K562 (cell line): ENCODE results near the gene THADA. TPM values are rescaled to one million over a fixed set of nuclear protein-coding genes. Genes with fewer than 3 reads are reported as not detected.

Experiments used
- ATAC-seq: fragments of 200-7000 bp; cut with Tn5 transposase; 3 replicates; pipeline ENCODE4 v1.9.1; 2020; ENCODE audit warnings: moderate library complexity
- BruUV-seq: library from RNA; stranded (reverse); fragments of 400-500 nt; replicated peaks from 2 replicates; lab custom pipeline; 2021; lab: Mats Ljungman, UMichigan
- CTCF ChIA-PET: fragments of 300-600 bp; formaldehyde crosslinking; extraction: SDS; loops from one replicate; lab custom pipeline; 2021; ENCODE audit warnings: low intra/inter-chr PET ratio; lab: Yijun Ruan, JAX
- POLR2A ChIA-PET: fragments of 300-600, 350-650 bp; sonication (Branson Sonifier 250); formaldehyde crosslinking; extraction: SDS; loops from one replicate; lab custom pipeline; 2021; ENCODE audit warnings: antibody characterized with exemption, inconsistent platforms; lab: Yijun Ruan, JAX
- DNase-seq, 4 experiments: peaks; one replicate each; pipeline versions ENCODE4 v3.0.0 to v3.0.0-alpha.2; 2011 to 2018; ENCODE audit warnings: low spot score in 3 of 4, mixed read lengths in 3 of 4; ENCODE audit errors: extremely low read depth in 1 of 4
- FAIRE-seq: peaks from 2 replicates; lab custom pipeline; 2011; peaks lifted over from hg19 to GRCh38; lab: Jason Lieb, UNC
- H2AFZ ChIP-seq: 2 replicates; pipeline ENCODE4 v1.6.0; 2011; ENCODE audit warnings: low read depth, low read length, control low read depth, inconsistent platforms
- H3K27ac ChIP-seq: fragments of 200-600 bp; 3 replicates; pipeline ENCODE4 v1.8.0; 2011; ENCODE audit warnings: low read depth, mild to moderate bottlenecking, control low read depth, inconsistent platforms, low read length, moderate library complexity, mixed read lengths; ENCODE audit errors: extremely low read depth
- H3K27me3 ChIP-seq, 2 experiments: fragments of 300-600 bp in 1 of 2; 2 replicates in 1 of 2; 3 replicates in 1 of 2; pipeline versions ENCODE4 v1.6.0 to v1.8.0; 2011; ENCODE audit warnings: inconsistent platforms in 2 of 2, low read length in 2 of 2, mild to moderate bottlenecking in 1 of 2, mixed read lengths in 1 of 2, moderate library complexity in 1 of 2; ENCODE audit not compliant: control insufficient read depth in 2 of 2, insufficient read depth in 2 of 2
- H3K36me3 ChIP-seq: fragments of 300-600 bp; 3 replicates; pipeline ENCODE4 v1.8.0; 2011; ENCODE audit warnings: mild to moderate bottlenecking, low read length, inconsistent platforms; ENCODE audit not compliant: control insufficient read depth, insufficient read depth
- H3K4me1 ChIP-seq, 2 experiments: fragments of 200-600 bp in 1 of 2; replicated peaks in 1 of 2; 2 replicates in 1 of 2; 3 replicates in 1 of 2; pipeline versions ENCODE4 v1.5.1 to v1.8.0; 2011; ENCODE audit warnings: inconsistent platforms in 2 of 2, low read length in 2 of 2, mild to moderate bottlenecking in 1 of 2, mixed read lengths in 1 of 2, moderate library complexity in 1 of 2; ENCODE audit not compliant: control insufficient read depth in 2 of 2, insufficient read depth in 2 of 2
- H3K4me2 ChIP-seq: 2 replicates; pipeline ENCODE4 v1.6.1; 2011; ENCODE audit warnings: low read length, control low read depth, inconsistent platforms, mixed read lengths; ENCODE audit not compliant: insufficient read depth
- H3K4me3 ChIP-seq: fragments of 200-600 bp; sonication (generic), shearing (Covaris generic); 2 replicates; pipeline ENCODE4 v1.5.1; 2016; ENCODE audit warnings: control low read depth, inconsistent platforms
- H3K79me2 ChIP-seq: fragments of 200-600 bp; 3 replicates; pipeline ENCODE4 v1.8.0; 2011; ENCODE audit warnings: low read length, inconsistent platforms; ENCODE audit not compliant: control insufficient read depth, insufficient read depth
- H3K9ac ChIP-seq, 2 experiments: 2 replicates each; pipeline versions ENCODE4 v1.6.0 to v1.6.1; 2011; ENCODE audit warnings: low read depth in 2 of 2, low read length in 2 of 2, control low read depth in 1 of 2, inconsistent platforms in 1 of 2, mild to moderate bottlenecking in 1 of 2, mixed read lengths in 1 of 2; ENCODE audit not compliant: insufficient read depth in 1 of 2
- H3K9me1 ChIP-seq: one replicate; pipeline ENCODE4 v1.6.0; 2011; ENCODE audit warnings: inconsistent platforms, mild to moderate bottlenecking, low read length, moderate library complexity; ENCODE audit not compliant: control insufficient read depth, insufficient read depth
- H3K9me3 ChIP-seq: replicated peaks from 2 replicates; pipeline ENCODE4 v1.5.1; 2011; ENCODE audit warnings: low read depth, low read length, inconsistent platforms; ENCODE audit not compliant: control insufficient read depth, insufficient read depth
- H4K20me1 ChIP-seq: replicated peaks from 2 replicates; pipeline ENCODE4 v1.6.1; 2011; ENCODE audit warnings: low read length, inconsistent platforms, mixed read lengths; ENCODE audit not compliant: control insufficient read depth, insufficient read depth
- CC2D1A ChIP-seq: fragments of 450-650 bp; IDR thresholded peaks from 2 replicates; pipeline ENCODE4 v1.6.1; 2017; ENCODE audit warnings: mild to moderate bottlenecking
- CTCF ChIP-seq, 3 experiments: IDR thresholded peaks in 2 of 3; conservative IDR thresholded peaks in 1 of 3; 2 replicates each; pipeline ENCODE4 v1.5.1; 2011 to 2012; ENCODE audit warnings: low read length in 3 of 3, mild to moderate bottlenecking in 3 of 3, control low read depth in 2 of 3, improper control_type of control experiment in 1 of 3, inconsistent platforms in 1 of 3, low read depth in 1 of 3, mixed read lengths in 1 of 3, moderate library complexity in 1 of 3; ENCODE audit not compliant: insufficient read depth in 2 of 3
- HDGF ChIP-seq: fragments of 450-650 bp; IDR thresholded peaks from 2 replicates; pipeline ENCODE4 v1.6.1; 2016
- MAZ ChIP-seq, 2 experiments: fragments of 450-650 bp in 1 of 2; sonication (generic) in 1 of 2; formaldehyde crosslinking; IDR thresholded peaks in 1 of 2; conservative IDR thresholded peaks in 1 of 2; 2 replicates each; pipeline versions ENCODE4 v1.4.0 to v1.5.0; 2020; ENCODE audit warnings: mild to moderate bottlenecking in 1 of 2, missing genetic modification reagents in 1 of 2
- REST ChIP-seq, 2 experiments: fragments of 450-650 bp; formaldehyde crosslinking in 1 of 2; IDR thresholded peaks; 2 replicates each; pipeline versions ENCODE4 v1.4.0 to v1.6.1; 2014 to 2020; ENCODE audit warnings: mild to moderate bottlenecking in 2 of 2, borderline replicate concordance in 1 of 2, low read depth in 1 of 2
- SRSF3 ChIP-seq: fragments of 200-400 bp; formaldehyde crosslinking; IDR thresholded peaks from 2 replicates; pipeline ENCODE4 v1.6.1; 2016; ENCODE audit warnings: mild to moderate bottlenecking, low read length, moderate library complexity; ENCODE audit not compliant: insufficient read depth
- TAL1 ChIP-seq: fragments of 450-650 bp; IDR thresholded peaks from 2 replicates; pipeline ENCODE4 v1.6.1; 2016; ENCODE audit warnings: mild to moderate bottlenecking
- USF2 ChIP-seq: sonication (generic); formaldehyde crosslinking; IDR thresholded peaks from 2 replicates; pipeline ENCODE4 v1.5.0; 2020; ENCODE audit warnings: missing genetic modification reagents
- ZKSCAN1 ChIP-seq: fragments of 150-350 bp; IDR thresholded peaks from 2 replicates; pipeline ENCODE4 v1.6.1; 2016; ENCODE audit warnings: low read depth, low read length
- ZNF583 ChIP-seq: fragments of 250-450 bp; sonication (Bioruptor Pico); IDR thresholded peaks from 2 replicates; pipeline ENCODE4 v1.4.0; 2020
- whole genome bisulfite sequencing: fragments of 100-300 bp; shearing (Covaris generic); methylation state at CpG from one replicate; pipeline ENCODE4 v1.1.6; 2016; ENCODE audit warnings: low coverage, mixed read lengths; ENCODE audit not compliant: insufficient coverage; ENCODE audit errors: missing lambda C conversion rate; 5-methylcytosine and 5-hydroxymethylcytosine counted together
- in situ Hi-C: fragments of 300-500 bp; cut with MboI; formaldehyde crosslinking; loops from 4 replicates; pipeline ENCODE4 v1.15.0; 2018; ENCODE audit warnings: inconsistent platforms, mixed read lengths
- intact Hi-C: fragments of 100-400 bp; cut with micrococcal nuclease; formaldehyde crosslinking; loops from 2 replicates; pipeline ENCODE4 v1.14.2; 2022
- polyA plus RNA-seq, 8 experiments: library from polyadenylated mRNA; depleted of rRNA in 4 of 8; stranded (reverse) in 5 of 8; unstranded in 3 of 8; fragments of >200 nt; fragmentation: Nextera tagmentation in 2 of 8; fragmentation: Illumina TruSeq in 1 of 8; extraction: Ambion mirVana in 2 of 8; extraction: Trizol in 1 of 8; gene quantifications; 2 replicates each; pipeline versions ENCODE4 v1.2.1 to v1.2.3, GENCODE V29; 2011 to 2014; ENCODE audit warnings: inconsistent platforms in 1 of 8, missing spikeins in 1 of 8
- total RNA-seq, 7 experiments: library from RNA; depleted of rRNA in 6 of 7; stranded (reverse); fragments of >200 nt in 6 of 7; fragmentation: Illumina TruSeq in 2 of 7; extraction: Trizol in 2 of 7; gene quantifications; 2 replicates each; pipeline versions ENCODE4 v1.2.1 to v1.2.3, GENCODE V29; 2011 to 2021; ENCODE audit warnings: low replicate concordance in 1 of 7

The THADA gene
- total and polyA plus RNA-seq, 9 of the 15 experiments (the other 6 are each of a cell fraction or from before 2014, with no cell fraction given) = 17.8 to 34.7 (median 31.9) TPM

- Histone ChIP-seq H3K4me2 (peak overlapping the region; percentile 76), H3K9ac (peak overlapping the region; percentile 93 to 99), H4K20me1 (no peaks in the 10 kb centered on the region; the same call in 1 of the 2 replicates), H3K27me3 (no peaks in the 10 kb centered on the region), H3K27ac (peak overlapping the region; percentile 97), H3K36me3 (peaks cover 37% of the 10 kb centered on the region), H3K79me2 (peaks cover 50% of the 10 kb centered on the region), H3K9me3 (no peaks in the 10 kb centered on the region), H3K9me1 (no peaks in the 10 kb centered on the region), H3K4me1 (peaks cover 12 to 41% of the 10 kb centered on the region in 2 experiments; a peak in 4 of 5 replicates), H2AFZ (peak overlapping the region; percentile 85), H3K4me3 (peak overlapping the region; percentile 62)
- intact Hi-C loops (loop anchor here (1.0 to 5.0 kb wide), 5 partner anchors 186 to 399 kb away; no protein-coding TSS in a partner anchor), in situ Hi-C loops (loop anchor here (5.0 to 10.0 kb wide), 3 partner anchors 53 to 401 kb away; no protein-coding TSS in a partner anchor)
- FAIRE-seq = no peak
- ChIA-PET POLR2A (interaction anchor here (0.6 to 2.1 kb wide), 12 partner anchors 13 to 360 kb away, joined by 3 to 10 read pairs (median 4); no protein-coding TSS in a partner anchor), CTCF (interaction anchor here (1.1 to 6.3 kb wide), 5 partner anchors 204 to 399 kb away, joined by 3 to 41 read pairs (median 33); no protein-coding TSS in a partner anchor)
- ATAC-seq = peak; percentile 16; the same call in 2 of the 3 replicates
- 16% methylated on average over 10 of the region's 10 CpGs for WGBS
- BruUV-seq = no TSS peak
- DNase-seq = peak in 1 of 4 experiments; percentile 68
- peak in 1 of 3 experiments; percentile 59; a peak in 1 of 6 replicates for TF ChIP-seq CTCF (IDR thresholded peaks at IDR 0.05 in 2 of 3, conservative IDR thresholded peaks at IDR 0.05 in 1 of 3; ENCODE audit: insufficient read depth in 2 of 3, low read depth in 1 of 3, low read length in 3 of 3)
- no peak for TF ChIP-seq ZNF583 (CRISPR knock-in tag)
- 0 out of 2 replicates have a peak, but pooled peaks have one; percentile 47 for TF ChIP-seq ZKSCAN1
- TF ChIP-seq MAZ (CRISPR knock-in tag; conservative IDR thresholded peaks at IDR 0.05 in 1 of 2, IDR thresholded peaks at IDR 0.05 in 1 of 2) = no peak
- 0 out of 2 replicates have a peak, but pooled peaks have one; percentile 16 for TF ChIP-seq HDGF
- TF ChIP-seq SRSF3 = no peak
- TF ChIP-seq CC2D1A = 0 out of 2 replicates have a peak, but pooled peaks have one; percentile 6
- 0 out of 2 replicates have a peak, but pooled peaks have one; percentile 1 for TF ChIP-seq USF2
- TF ChIP-seq REST (IDR thresholded peaks at IDR 0.05; ENCODE audit: borderline replicate concordance) = peak; percentile 2; the same call in 1 of the 2 replicates
- TF ChIP-seq REST (CRISPR knock-in tag; IDR thresholded peaks at IDR 0.05; ENCODE audit: low read depth) = no peak
- no peak for TF ChIP-seq TAL1
Measured at GRCh38 chr2:43227830-43228281, 368.0 kb downstream of the THADA start.
